HepG2 (cell line): Measurements from ENCODE around the gene SLFN14. TPM values are rescaled to one million over a fixed set of nuclear protein-coding genes. Genes with fewer than 3 reads are reported as not detected.

Experiments used
- ATAC-seq: fragments of 200-7000 bp; cut with Tn5 transposase; 3 replicates; pipeline ENCODE4 v1.9.1; 2020; ENCODE audit warnings: mild to moderate bottlenecking, moderate library complexity
- BruUV-seq: library from RNA; stranded (reverse); fragments of 400-500 nt; replicated peaks from 2 replicates; lab custom pipeline; 2021; lab: Mats Ljungman, UMichigan
- CTCF ChIA-PET: fragments of 300-600 bp; formaldehyde crosslinking; extraction: SDS; loops from one replicate; lab custom pipeline; 2021; ENCODE audit warnings: low total read pairs, inconsistent platforms, low intra/inter-chr PET ratio; lab: Yijun Ruan, JAX
- POLR2A ChIA-PET: fragments of 350-600 bp; sonication (Branson Sonifier 250); formaldehyde crosslinking; loops from one replicate; lab custom pipeline; 2020; ENCODE audit warnings: antibody characterized with exemption, inconsistent platforms; lab: Yijun Ruan, JAX
- DNase-seq: peaks from one replicate; pipeline ENCODE4 v3.0.0-alpha.2; 2015; ENCODE audit warnings: low spot score
- FAIRE-seq: peaks from 3 replicates; lab custom pipeline; 2011; peaks lifted over from hg19 to GRCh38; lab: Jason Lieb, UNC
- H2AFZ ChIP-seq: one replicate; pipeline ENCODE4 v1.6.1; 2011; ENCODE audit warnings: low read length, inconsistent platforms
- H3K27ac ChIP-seq: fragments of 300-600 bp; 3 replicates; pipeline ENCODE4 v1.8.0; 2011; ENCODE audit warnings: mixed run types, mild to moderate bottlenecking, mixed read lengths, low read length, inconsistent platforms; ENCODE audit not compliant: insufficient read depth; ENCODE audit errors: extremely low read length
- H3K27me3 ChIP-seq, 2 experiments: fragments of 200-600 bp in 1 of 2; 2 replicates in 1 of 2; 3 replicates in 1 of 2; pipeline versions ENCODE4 v1.6.0 to v1.8.0; 2011; ENCODE audit warnings: low read length in 2 of 2, mild to moderate bottlenecking in 2 of 2, moderate library complexity in 2 of 2, inconsistent platforms in 1 of 2; ENCODE audit not compliant: insufficient read depth in 2 of 2, control insufficient read depth in 1 of 2
- H3K36me3 ChIP-seq, 2 experiments: fragments of 200-600 bp in 1 of 2; replicated peaks in 1 of 2; 2 replicates in 1 of 2; 3 replicates in 1 of 2; pipeline versions ENCODE4 v1.5.1 to v1.8.0; 2011; ENCODE audit warnings: low read length in 2 of 2, inconsistent platforms in 1 of 2; ENCODE audit not compliant: insufficient read depth in 2 of 2, control insufficient read depth in 1 of 2
- H3K4me1 ChIP-seq: 2 replicates; pipeline ENCODE4 v1.5.1; 2012; ENCODE audit warnings: low read length, inconsistent platforms; ENCODE audit not compliant: insufficient read depth
- H3K4me2 ChIP-seq: 2 replicates; pipeline ENCODE4 v1.6.0; 2011; ENCODE audit warnings: low read depth, low read length, inconsistent platforms
- H3K4me3 ChIP-seq, 3 experiments: fragments of 200-600 bp in 1 of 3; sonication (generic), shearing (Covaris generic) in 1 of 3; replicated peaks in 1 of 3; 2 replicates each; pipeline ENCODE4 v1.5.1; 2011 to 2016; ENCODE audit warnings: low read length in 3 of 3, inconsistent platforms in 2 of 3, low read depth in 2 of 3, mild to moderate bottlenecking in 2 of 3, control low read depth in 1 of 3, mixed read lengths in 1 of 3; ENCODE audit not compliant: insufficient read depth in 1 of 3
- H3K79me2 ChIP-seq: one replicate; pipeline ENCODE4 v1.6.1; 2011; ENCODE audit warnings: low read length, inconsistent platforms; ENCODE audit not compliant: insufficient read depth
- H3K9ac ChIP-seq: 2 replicates; pipeline ENCODE4 v1.6.0; 2011; ENCODE audit warnings: mild to moderate bottlenecking, low read depth, low read length, inconsistent platforms; ENCODE audit not compliant: insufficient read depth
- H3K9me3 ChIP-seq: 2 replicates; pipeline ENCODE4 v1.5.1; 2012; ENCODE audit warnings: mild to moderate bottlenecking, low read length
- H4K20me1 ChIP-seq: 2 replicates; pipeline ENCODE4 v1.6.0; 2011; ENCODE audit warnings: inconsistent platforms, mild to moderate bottlenecking, low read length, moderate library complexity; ENCODE audit not compliant: insufficient read depth
- BCL6 ChIP-seq: IDR thresholded peaks from 2 replicates; pipeline ENCODE4 v1.6.1; 2016; ENCODE audit warnings: missing genetic modification reagents, missing compliant biosample characterization
- ELF1 ChIP-seq: sonication (generic); formaldehyde crosslinking; IDR thresholded peaks from 2 replicates; pipeline ENCODE4 v1.4.0; 2020; ENCODE audit warnings: missing genetic modification reagents
- HOXA9 ChIP-seq: sonication (generic); formaldehyde crosslinking; IDR thresholded peaks from 2 replicates; pipeline ENCODE4 v1.8.1; 2022; ENCODE audit warnings: missing genetic modification reagents, mild to moderate bottlenecking, moderate library complexity, borderline replicate concordance
- KDM4B ChIP-seq: sonication (generic); formaldehyde crosslinking; IDR thresholded peaks from 2 replicates; pipeline ENCODE4 v1.4.0; 2020; ENCODE audit warnings: missing genetic modification reagents
- SATB2 ChIP-seq: sonication (generic); formaldehyde crosslinking; IDR thresholded peaks from 2 replicates; pipeline ENCODE4 v1.5.0; 2020; ENCODE audit warnings: missing genetic modification reagents
- SOX6 ChIP-seq, 2 experiments: fragments of 450-650 bp in 1 of 2; sonication (generic) in 1 of 2; formaldehyde crosslinking in 1 of 2; IDR thresholded peaks; 2 replicates each; pipeline versions ENCODE4 v1.4.0 to v1.6.1; 2017 to 2020; ENCODE audit warnings: antibody characterized with exemption in 1 of 2, mild to moderate bottlenecking in 1 of 2, missing genetic modification reagents in 1 of 2
- ZNF230 ChIP-seq: sonication (generic); formaldehyde crosslinking; IDR thresholded peaks from 2 replicates; pipeline ENCODE4 v1.4.0; 2020; ENCODE audit warnings: mild to moderate bottlenecking, missing genetic modification reagents
- ZNF329 ChIP-seq: sonication (generic); formaldehyde crosslinking; IDR thresholded peaks from 2 replicates; pipeline ENCODE4 v1.9.0; 2021; ENCODE audit warnings: low read depth, mild to moderate bottlenecking, missing genetic modification reagents
- ZNF33B ChIP-seq: sonication (generic); formaldehyde crosslinking; IDR thresholded peaks from 2 replicates; pipeline ENCODE4 v1.5.1; 2020; ENCODE audit warnings: mild to moderate bottlenecking, missing genetic modification reagents
- ZNF672 ChIP-seq: sonication (generic); formaldehyde crosslinking; IDR thresholded peaks from 2 replicates; pipeline ENCODE4 v1.8.1; 2022; ENCODE audit warnings: missing genetic modification reagents
- ZNF737 ChIP-seq: sonication (generic); formaldehyde crosslinking; IDR thresholded peaks from 2 replicates; pipeline ENCODE4 v1.5.0; 2020; ENCODE audit warnings: missing genetic modification reagents, mild to moderate bottlenecking, borderline replicate concordance
- WGBS: methylation state at CpG from one replicate; pipeline ENCODE4 v1.1.6; 2017; ENCODE audit warnings: low lambda C conversion rate; 5-methylcytosine and 5-hydroxymethylcytosine counted together
- in situ Hi-C: cut with HindIII; loops from 2 replicates; pipeline ENCODE4 v1.10.0; 2017; ENCODE audit warnings: low pct_unique_long_range_greater_than_20kb; ENCODE audit not compliant: extremely low pct_ligation_motif_present
- intact Hi-C: fragments of 100-400 bp; cut with micrococcal nuclease; formaldehyde crosslinking; loops from one replicate; pipeline ENCODE4 v1.10.0; 2022; ENCODE audit not compliant: unreplicated experiment
- polyA plus RNA-seq, 8 experiments: library from polyadenylated mRNA; depleted of rRNA in 3 of 8; stranded (reverse) in 7 of 8; unstranded in 1 of 8; fragments of >200 nt; fragmentation: Illumina TruSeq in 4 of 8; extraction: Trizol in 4 of 8; gene quantifications; 2 replicates each; pipeline versions ENCODE4 v1.2.1 to v1.2.3, GENCODE V29; 2011 to 2016; ENCODE audit warnings: low read depth in 4 of 8, missing spikeins in 1 of 8, mixed read lengths in 1 of 8; ENCODE audit not compliant: insufficient read depth in 1 of 8
- total RNA-seq, 5 experiments: library from RNA; depleted of rRNA; stranded (reverse); fragments of >200 nt; fragmentation: Illumina TruSeq; extraction: Trizol; gene quantifications; 2 replicates each; pipeline ENCODE4 v1.2.3, GENCODE V29; 2016; ENCODE audit warnings: low read depth in 1 of 5
- TF ChIP-seq, protein P1 (sequence below): sonication (generic); formaldehyde crosslinking; IDR thresholded peaks from 2 replicates; pipeline ENCODE4 v1.4.0; 2020; ENCODE audit warnings: low read depth, missing genetic modification reagents
- TF ChIP-seq, protein P2 (sequence below): sonication (generic); formaldehyde crosslinking; IDR thresholded peaks from 2 replicates; pipeline ENCODE4 v1.4.0; 2020; ENCODE audit warnings: missing genetic modification reagents, borderline replicate concordance
- TF ChIP-seq, protein P3 (sequence below): sonication (generic); formaldehyde crosslinking; IDR thresholded peaks from 2 replicates; pipeline ENCODE4 v1.4.0; 2020; ENCODE audit warnings: missing genetic modification reagents
- TF ChIP-seq, protein P4 (sequence below): IDR thresholded peaks from 2 replicates; pipeline ENCODE4 v1.6.1; 2012; ENCODE audit warnings: low read depth, low read length, improper control_type of control experiment

The SLFN14 gene
- total and polyA plus RNA-seq, 2 of the 13 experiments (the other 11 are each of a cell fraction or from before 2014, with no cell fraction given) = not detected

DNA sequence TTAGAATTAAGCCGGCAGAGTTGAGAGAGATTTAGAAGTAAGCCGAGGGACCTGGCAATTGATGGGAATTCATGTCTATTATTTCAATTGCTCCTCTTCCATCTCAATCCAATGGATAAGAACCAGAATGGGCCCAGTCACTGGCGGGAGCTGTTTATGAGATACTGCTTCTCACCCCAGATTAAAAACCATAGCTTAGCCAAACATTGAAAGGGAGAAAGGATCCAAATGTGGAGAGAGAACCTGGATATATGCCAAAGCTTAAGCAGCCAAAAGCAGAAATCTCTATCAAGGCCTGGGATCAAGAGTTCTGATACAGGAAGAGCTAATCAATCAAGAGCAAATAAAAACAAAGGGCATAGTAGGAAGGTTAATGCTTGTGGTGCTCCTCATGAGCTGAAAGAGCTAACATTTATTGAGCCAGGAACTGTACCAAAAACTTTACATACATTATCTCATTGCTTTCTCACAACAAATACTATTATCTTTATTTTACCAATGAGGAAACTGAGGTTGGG lies 26.0 kb downstream of the SLFN14 start:
- Histone ChIP-seq H3K27me3 (peaks cover 0 to 3% of the 10 kb centered on the region in 2 experiments; a peak in 1 of 5 replicates), H3K9ac (no peak overlapping the region), H3K4me3 (no peak overlapping the region), H3K79me2 (no peaks in the 10 kb centered on the region), H3K9me3 (no peaks in the 10 kb centered on the region), H3K4me1 (no peaks in the 10 kb centered on the region), H3K36me3 (no peaks in the 10 kb centered on the region), H3K27ac (no peak overlapping the region), H4K20me1 (no peaks in the 10 kb centered on the region), H2AFZ (no peak overlapping the region), H3K4me2 (no peak overlapping the region)
- ATAC-seq (no peak), FAIRE-seq (no peak), DNase-seq (no peak)
- WGBS = 22% methylated on average over 3 of the region's 3 CpGs
- ChIA-PET POLR2A (no interaction called here), CTCF (no interaction called here)
- TF ChIP-seq ELF1 (CRISPR knock-in tag) (no peak), HOXA9 (no peak), ZNF329 (CRISPR knock-in tag) (no peak), KDM4B (CRISPR knock-in tag) (no peak), ZNF737 (no peak), SOX6 (IDR thresholded peaks at IDR 0.05) (no peak), SOX6 (CRISPR knock-in tag; IDR thresholded peaks at IDR 0.05) (no peak), ZNF230 (CRISPR knock-in tag) (no peak), ZNF672 (no peak), ZNF33B (CRISPR knock-in tag) (no peak), BCL6 (CRISPR knock-in tag) (no peak), SATB2 (CRISPR knock-in tag) (no peak)
- TF ChIP-seq, protein P1, sequence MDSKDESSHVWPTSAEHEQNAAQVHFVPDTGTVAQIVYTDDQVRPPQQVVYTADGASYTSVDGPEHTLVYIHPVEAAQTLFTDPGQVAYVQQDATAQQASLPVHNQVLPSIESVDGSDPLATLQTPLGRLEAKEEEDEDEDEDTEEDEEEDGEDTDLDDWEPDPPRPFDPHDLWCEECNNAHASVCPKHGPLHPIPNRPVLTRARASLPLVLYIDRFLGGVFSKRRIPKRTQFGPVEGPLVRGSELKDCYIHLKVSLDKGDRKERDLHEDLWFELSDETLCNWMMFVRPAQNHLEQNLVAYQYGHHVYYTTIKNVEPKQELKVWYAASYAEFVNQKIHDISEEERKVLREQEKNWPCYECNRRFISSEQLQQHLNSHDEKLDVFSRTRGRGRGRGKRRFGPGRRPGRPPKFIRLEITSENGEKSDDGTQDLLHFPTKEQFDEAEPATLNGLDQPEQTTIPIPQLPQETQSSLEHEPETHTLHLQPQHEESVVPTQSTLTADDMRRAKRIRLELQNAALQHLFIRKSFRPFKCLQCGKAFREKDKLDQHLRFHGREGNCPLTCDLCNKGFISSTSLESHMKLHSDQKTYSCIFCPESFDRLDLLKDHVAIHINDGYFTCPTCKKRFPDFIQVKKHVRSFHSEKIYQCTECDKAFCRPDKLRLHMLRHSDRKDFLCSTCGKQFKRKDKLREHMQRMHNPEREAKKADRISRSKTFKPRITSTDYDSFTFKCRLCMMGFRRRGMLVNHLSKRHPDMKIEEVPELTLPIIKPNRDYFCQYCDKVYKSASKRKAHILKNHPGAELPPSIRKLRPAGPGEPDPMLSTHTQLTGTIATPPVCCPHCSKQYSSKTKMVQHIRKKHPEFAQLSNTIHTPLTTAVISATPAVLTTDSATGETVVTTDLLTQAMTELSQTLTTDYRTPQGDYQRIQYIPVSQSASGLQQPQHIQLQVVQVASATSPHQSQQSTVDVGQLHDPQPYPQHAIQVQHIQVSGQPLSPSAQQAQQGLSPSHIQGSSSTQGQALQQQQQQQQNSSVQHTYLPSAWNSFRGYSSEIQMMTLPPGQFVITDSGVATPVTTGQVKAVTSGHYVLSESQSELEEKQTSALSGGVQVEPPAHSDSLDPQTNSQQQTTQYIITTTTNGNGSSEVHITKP (CRISPR knock-in tag) = no peak
- TF ChIP-seq, protein P2, sequence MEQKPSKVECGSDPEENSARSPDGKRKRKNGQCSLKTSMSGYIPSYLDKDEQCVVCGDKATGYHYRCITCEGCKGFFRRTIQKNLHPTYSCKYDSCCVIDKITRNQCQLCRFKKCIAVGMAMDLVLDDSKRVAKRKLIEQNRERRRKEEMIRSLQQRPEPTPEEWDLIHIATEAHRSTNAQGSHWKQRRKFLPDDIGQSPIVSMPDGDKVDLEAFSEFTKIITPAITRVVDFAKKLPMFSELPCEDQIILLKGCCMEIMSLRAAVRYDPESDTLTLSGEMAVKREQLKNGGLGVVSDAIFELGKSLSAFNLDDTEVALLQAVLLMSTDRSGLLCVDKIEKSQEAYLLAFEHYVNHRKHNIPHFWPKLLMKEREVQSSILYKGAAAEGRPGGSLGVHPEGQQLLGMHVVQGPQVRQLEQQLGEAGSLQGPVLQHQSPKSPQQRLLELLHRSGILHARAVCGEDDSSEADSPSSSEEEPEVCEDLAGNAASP (CRISPR knock-in tag) = no peak
- TF ChIP-seq, protein P3, sequence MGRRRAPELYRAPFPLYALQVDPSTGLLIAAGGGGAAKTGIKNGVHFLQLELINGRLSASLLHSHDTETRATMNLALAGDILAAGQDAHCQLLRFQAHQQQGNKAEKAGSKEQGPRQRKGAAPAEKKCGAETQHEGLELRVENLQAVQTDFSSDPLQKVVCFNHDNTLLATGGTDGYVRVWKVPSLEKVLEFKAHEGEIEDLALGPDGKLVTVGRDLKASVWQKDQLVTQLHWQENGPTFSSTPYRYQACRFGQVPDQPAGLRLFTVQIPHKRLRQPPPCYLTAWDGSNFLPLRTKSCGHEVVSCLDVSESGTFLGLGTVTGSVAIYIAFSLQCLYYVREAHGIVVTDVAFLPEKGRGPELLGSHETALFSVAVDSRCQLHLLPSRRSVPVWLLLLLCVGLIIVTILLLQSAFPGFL (CRISPR knock-in tag) = no peak
- TF ChIP-seq, protein P4, sequence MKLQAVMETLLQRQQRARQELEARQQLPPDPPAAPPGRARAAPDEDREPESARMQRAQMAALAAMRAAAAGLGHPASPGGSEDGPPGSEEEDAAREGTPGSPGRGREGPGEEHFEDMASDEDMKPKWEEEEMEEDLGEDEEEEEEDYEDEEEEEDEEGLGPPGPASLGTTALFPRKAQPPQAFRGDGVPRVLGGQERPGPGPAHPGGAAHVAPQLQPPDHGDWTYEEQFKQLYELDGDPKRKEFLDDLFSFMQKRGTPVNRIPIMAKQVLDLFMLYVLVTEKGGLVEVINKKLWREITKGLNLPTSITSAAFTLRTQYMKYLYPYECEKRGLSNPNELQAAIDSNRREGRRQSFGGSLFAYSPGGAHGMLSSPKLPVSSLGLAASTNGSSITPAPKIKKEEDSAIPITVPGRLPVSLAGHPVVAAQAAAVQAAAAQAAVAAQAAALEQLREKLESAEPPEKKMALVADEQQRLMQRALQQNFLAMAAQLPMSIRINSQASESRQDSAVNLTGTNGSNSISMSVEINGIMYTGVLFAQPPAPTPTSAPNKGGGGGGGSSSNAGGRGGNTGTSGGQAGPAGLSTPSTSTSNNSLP = no peak
- BruUV-seq = no TSS peak
- intact Hi-C loops (loop anchor here (10.0 kb wide), 1 partner anchor 1110 kb away; no protein-coding TSS in a partner anchor), in situ Hi-C loops (loop anchor here (5.0 to 25.0 kb wide), 3 partner anchors 222 to 1122 kb away; no protein-coding TSS in a partner anchor)
